Thyroid gland (tissue), 4 donors: ENCODE measurements around the gene TMOD3. TPM values are rescaled to one million over a fixed set of nuclear protein-coding genes. Genes with fewer than 3 reads are reported as not detected.

Experiments
- DNase-seq, 2 donors: peaks; one replicate each; pipeline ENCODE4 v3.0.0-alpha.2; 2019
- H3K27ac ChIP-seq, 3 donors: fragments of 200-600 bp; sonication (generic); 1 replicate in 2 of 3; 2 replicates in 1 of 3; pipeline ENCODE4 v1.5.1; 2016 to 2019; ENCODE audit warnings: mild to moderate bottlenecking in 1 of 3, moderate library complexity in 1 of 3
- H3K27me3 ChIP-seq: fragments of 200-600 bp; sonication (generic); one replicate; pipeline ENCODE4 v1.5.1; 2019
- H3K36me3 ChIP-seq, 2 donors: fragments of 200-600 bp; sonication (generic); one replicate each; pipeline ENCODE4 v1.5.1; 2016 to 2019
- H3K4me1 ChIP-seq, 2 donors: fragments of 200-600 bp; sonication (generic); one replicate each; pipeline ENCODE4 v1.5.1; 2017 to 2019
- H3K4me3 ChIP-seq, 3 donors: fragments of 200-600 bp; sonication (generic); replicated peaks in 1 of 3; 1 replicate in 2 of 3; 2 replicates in 1 of 3; pipeline ENCODE4 v1.5.1; 2016; ENCODE audit warnings: mild to moderate bottlenecking in 1 of 3
- H3K9me3 ChIP-seq: fragments of 200-600 bp; sonication (generic); one replicate; pipeline ENCODE4 v1.5.1; 2017
- CTCF ChIP-seq, 6 experiments: fragments of 200-600 bp in 3 of 6; fragments of 450-650 bp in 3 of 6; sonication (generic) in 3 of 6; IDR thresholded peaks; one replicate each; pipeline ENCODE4 v1.5.1; 2016 to 2019; ENCODE audit warnings: antibody characterized with exemption in 6 of 6, mild to moderate bottlenecking in 2 of 6, inconsistent platforms in 1 of 6, moderate library complexity in 1 of 6
- POLR2A ChIP-seq, 2 donors: fragments of 450-650 bp; IDR thresholded peaks; one replicate each; pipeline ENCODE4 v1.6.1; 2017; ENCODE audit warnings: antibody characterized with exemption in 2 of 2, mild to moderate bottlenecking in 2 of 2, moderate library complexity in 1 of 2
- WGBS, 2 donors: methylation state at CpG; one replicate each; pipeline ENCODE4 v1.1.5; 2017; 5-methylcytosine and 5-hydroxymethylcytosine counted together
- intact Hi-C: fragments of 100-400 bp; cut with DNase I; formaldehyde crosslinking; loops from one replicate; pipeline ENCODE4 v1.15.1; 2023
- total RNA-seq, 4 donors: library from RNA; depleted of rRNA; stranded (reverse); fragments of >200 nt; gene quantifications; one replicate each; pipeline ENCODE4 v1.2.3, GENCODE V29; 2016

TMOD3 gene
- total RNA-seq, 4 donors from 2014 or later = 24.3 to 42.7 (median 30.9) TPM

- DNase-seq = no peak
Observed at GRCh38 chr15:51870774-51871173, 41.3 kb downstream of the TMOD3 start.

GRCh38 chr15:51874751-51875644, 45.5 kb downstream of the TMOD3 start:
- TF ChIP-seq CTCF (IDR thresholded peaks at IDR 0.05) = no peak
- TF ChIP-seq POLR2A (IDR thresholded peaks at IDR 0.05) = no peak
- peaks cover 13 to 27% of the 10 kb centered on the region in 2 donors for H3K4me1 ChIP-seq
- H3K36me3 ChIP-seq = peaks cover 0 to 8% of the 10 kb centered on the region in 2 donors
- no peak for DNase-seq
- H3K9me3 ChIP-seq = no peaks in the 10 kb centered on the region
- intact Hi-C loops = no loop called here
- no peak overlapping the region for H3K4me3 ChIP-seq
- no peaks in the 10 kb centered on the region for H3K27me3 ChIP-seq
- peak overlapping the region; percentile 11 to 24 (median 15) for H3K27ac ChIP-seq
- 68 to 82% methylated on average over 8 of the region's 8 CpGs for WGBS, 2 donors

More at GRCh38 chr15:51870774-51871173, 41.3 kb downstream of the TMOD3 start:
- Histone ChIP-seq H3K27ac (no peak overlapping the region), H3K9me3 (no peaks in the 10 kb centered on the region), H3K4me3 (no peak overlapping the region), H3K27me3 (no peaks in the 10 kb centered on the region), H3K4me1 (peaks cover 0 to 10% of the 10 kb centered on the region in 2 donors), H3K36me3 (peaks cover 3 to 17% of the 10 kb centered on the region in 2 donors)
- intact Hi-C loops = no loop called here
- 82 to 83% methylated on average over 2 of the region's 2 CpGs for WGBS, 2 donors
- TF ChIP-seq POLR2A (IDR thresholded peaks at IDR 0.05) (no peak), CTCF (IDR thresholded peaks at IDR 0.05) (no peak)

- no peaks in the 10 kb centered on the region for H3K9me3 ChIP-seq
- WGBS, 2 donors = 94 to 98% methylated on average over 5 of the region's 5 CpGs
- TF ChIP-seq CTCF (IDR thresholded peaks at IDR 0.05) (no peak), POLR2A (IDR thresholded peaks at IDR 0.05) (no peak)
- H3K36me3 ChIP-seq = no peaks in the 10 kb centered on the region
- no peak overlapping the region for H3K27ac ChIP-seq
- H3K4me1 ChIP-seq = peaks cover 15 to 30% of the 10 kb centered on the region in 2 donors
- H3K27me3 ChIP-seq = no peaks in the 10 kb centered on the region
- intact Hi-C loops = no loop called here
- no peak for DNase-seq
- H3K4me3 ChIP-seq = no peak overlapping the region
Observed at GRCh38 chr15:51876169-51876568, 46.7 kb downstream of the TMOD3 start.

- TF ChIP-seq CTCF (IDR thresholded peaks at IDR 0.05) = no peak
- no peak for TF ChIP-seq POLR2A (IDR thresholded peaks at IDR 0.05)
- Histone ChIP-seq H3K4me1 (peaks cover 17 to 38% of the 10 kb centered on the region in 2 donors), H3K36me3 (no peaks in the 10 kb centered on the region), H3K27ac (peak overlapping the region; percentile 10 to 47 (median 31)), H3K9me3 (no peaks in the 10 kb centered on the region), H3K4me3 (no peak overlapping the region), H3K27me3 (no peaks in the 10 kb centered on the region)
- intact Hi-C loops = no loop called here
- WGBS, 2 donors = 62 to 69% methylated on average over 1 of the region's 1 CpG
- no peak for DNase-seq
Observed at GRCh38 chr15:51878446-51879386, 49.3 kb downstream of the TMOD3 start.
